Nephron progenitor cell (in vitro differentiated cells): Measurements from ENCODE around the gene TPX2.

Experiments used
- DNase-seq: peaks from one replicate; pipeline ENCODE4 v3.0.0; 2021
- H3K27ac Mint-ChIP-seq: 2 replicates; pipeline ENCODE4 v1.8.0; 2021; ENCODE audit warnings: mild to moderate bottlenecking, moderate library complexity, mixed read lengths
- H3K27me3 Mint-ChIP-seq: 2 replicates; pipeline ENCODE4 v1.8.0; 2021; ENCODE audit warnings: mild to moderate bottlenecking, low read depth, mixed read lengths; ENCODE audit not compliant: poor library complexity
- H3K36me3 Mint-ChIP-seq: 2 replicates; pipeline ENCODE4 v1.8.0; 2021; ENCODE audit warnings: low read depth, mixed read lengths
- H3K4me1 Mint-ChIP-seq: 2 replicates; pipeline ENCODE4 v1.8.0; 2021; ENCODE audit warnings: mixed read lengths
- H3K4me3 Mint-ChIP-seq: 2 replicates; pipeline ENCODE4 v1.8.0; 2021; ENCODE audit warnings: mild to moderate bottlenecking, moderate library complexity, mixed read lengths
- H3K9me3 Mint-ChIP-seq: 2 replicates; pipeline ENCODE4 v1.8.0; 2021; ENCODE audit warnings: mild to moderate bottlenecking, moderate library complexity, mixed read lengths
- CTCF ChIP-seq: fragments of 200-600 bp; sonication (generic); IDR thresholded peaks from 2 replicates; pipeline ENCODE4 v1.5.0; 2021; ENCODE audit warnings: antibody characterized with exemption

Gene TPX2

GRCh38 chr20:31699801-31700728, 39.0 kb upstream of the TPX2 start:
- no peaks in the 10 kb centered on the region for H3K27me3 Mint-ChIP-seq
- no peak for TF ChIP-seq CTCF
- DNase-seq, result no peak
- H3K4me1 Mint-ChIP-seq, result peaks cover 25% of the 10 kb centered on the region
- no peaks in the 10 kb centered on the region for H3K9me3 Mint-ChIP-seq
- H3K36me3 Mint-ChIP-seq, result peaks cover 37% of the 10 kb centered on the region
- no peak overlapping the region for H3K27ac Mint-ChIP-seq
- H3K4me3 Mint-ChIP-seq, result no peak overlapping the region

- peaks cover 37% of the 10 kb centered on the region for H3K36me3 Mint-ChIP-seq
- H3K27ac Mint-ChIP-seq, result no peak overlapping the region
- no peak for TF ChIP-seq CTCF
- H3K4me3 Mint-ChIP-seq, result no peak overlapping the region
- DNase-seq, result no peak
- no peaks in the 10 kb centered on the region for H3K9me3 Mint-ChIP-seq
- peaks cover 18% of the 10 kb centered on the region for H3K4me1 Mint-ChIP-seq
- H3K27me3 Mint-ChIP-seq, result no peaks in the 10 kb centered on the region
These were observed 38.3 kb upstream of the TPX2 start for GRCh38 chr20:31700747-31701146.

GRCh38 chr20:31701591-31701990, 37.5 kb upstream of the TPX2 start:
- Mint-ChIP-seq H3K9me3 (no peaks in the 10 kb centered on the region), H3K27ac (no peak overlapping the region), H3K4me3 (no peak overlapping the region), H3K36me3 (peaks cover 39% of the 10 kb centered on the region), H3K4me1 (peaks cover 15% of the 10 kb centered on the region), H3K27me3 (no peaks in the 10 kb centered on the region)
- no peak for TF ChIP-seq CTCF
- DNase-seq, result no peak

GRCh38 chr20:31704225-31705119, 34.6 kb upstream of the TPX2 start:
- H3K27ac Mint-ChIP-seq, result no peak overlapping the region
- DNase-seq, result no peak

GRCh38 chr20:31705191-31705590, 33.9 kb upstream of the TPX2 start:
- Mint-ChIP-seq H3K27me3 (no peaks in the 10 kb centered on the region), H3K27ac (no peak overlapping the region), H3K36me3 (peaks cover 45% of the 10 kb centered on the region), H3K4me3 (no peak overlapping the region), H3K4me1 (no peaks in the 10 kb centered on the region), H3K9me3 (no peaks in the 10 kb centered on the region)
- no peak for DNase-seq
- no peak for TF ChIP-seq CTCF

More at GRCh38 chr20:31704225-31705119, 34.6 kb upstream of the TPX2 start:
- Mint-ChIP-seq H3K27me3 (no peaks in the 10 kb centered on the region), H3K36me3 (peaks cover 44% of the 10 kb centered on the region), H3K4me3 (no peak overlapping the region), H3K9me3 (no peaks in the 10 kb centered on the region), H3K4me1 (no peaks in the 10 kb centered on the region)
- no peak for TF ChIP-seq CTCF
